GM21576 (cell line): ENCODE measurements around the gene TMEM212.
"Not testable (repeated sequence)": the region's sequence is repeated elsewhere in the genome, so short reads cannot be mapped to it uniquely, and the experiment has no call there.

Source experiments
- ATAC-seq: cut with Tn5 transposase; IDR thresholded peaks from one replicate; pipeline ENCODE4 v1.9.1; 2021; ENCODE audit warnings: mild to moderate bottlenecking, moderate library complexity; ENCODE audit not compliant: unreplicated experiment

TMEM212 gene

DNA sequence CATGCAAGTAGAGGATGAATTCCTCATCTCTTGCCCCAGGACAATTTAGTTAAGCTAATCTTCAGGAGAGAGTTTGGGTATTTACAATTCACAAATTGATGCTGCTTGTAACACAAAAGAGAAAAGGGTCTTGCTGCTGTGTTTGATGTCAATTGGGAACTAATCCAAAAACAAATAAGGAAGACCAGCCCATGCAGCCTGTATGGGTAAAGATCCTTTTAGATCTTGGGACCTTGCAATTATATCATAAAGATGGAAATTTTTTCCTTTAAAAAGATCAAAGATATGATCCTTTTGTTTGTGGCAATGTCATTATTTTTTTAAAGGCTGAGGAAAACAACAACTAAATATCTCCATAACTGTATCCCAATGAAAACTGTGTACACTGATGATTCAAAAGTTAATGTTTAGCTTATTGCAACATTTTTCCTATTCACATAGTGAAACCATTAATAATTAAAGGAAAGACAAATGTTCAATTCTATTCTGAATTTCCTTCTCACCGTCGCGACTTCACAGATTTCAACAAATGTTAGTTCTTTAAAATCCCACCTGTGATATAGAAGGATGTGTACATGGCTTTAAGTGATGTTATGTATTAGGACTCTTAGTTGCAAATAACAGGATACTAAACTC lies 40.2 kb downstream of the TMEM212 start:
- ATAC-seq = no peak

DNA sequence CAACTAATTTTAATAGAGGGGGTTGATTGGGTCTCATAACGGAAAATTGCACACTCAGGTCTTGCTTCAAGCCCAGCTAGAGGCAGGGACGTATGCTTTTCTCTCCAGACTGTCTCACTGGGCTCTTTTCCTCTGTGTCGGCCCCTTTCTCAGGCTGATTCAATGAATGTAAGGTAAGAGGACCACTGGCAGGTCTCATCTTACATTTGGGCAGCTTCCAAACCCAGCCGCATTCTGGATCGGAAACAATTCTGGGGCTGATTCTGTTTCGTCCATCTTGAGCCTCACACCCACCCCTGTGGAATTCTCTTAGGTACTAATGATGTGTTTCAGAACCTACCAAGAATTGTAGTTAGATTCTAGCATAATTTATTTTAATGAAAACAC lies 40.7 kb downstream of the TMEM212 start:
- ATAC-seq = no peak

DNA sequence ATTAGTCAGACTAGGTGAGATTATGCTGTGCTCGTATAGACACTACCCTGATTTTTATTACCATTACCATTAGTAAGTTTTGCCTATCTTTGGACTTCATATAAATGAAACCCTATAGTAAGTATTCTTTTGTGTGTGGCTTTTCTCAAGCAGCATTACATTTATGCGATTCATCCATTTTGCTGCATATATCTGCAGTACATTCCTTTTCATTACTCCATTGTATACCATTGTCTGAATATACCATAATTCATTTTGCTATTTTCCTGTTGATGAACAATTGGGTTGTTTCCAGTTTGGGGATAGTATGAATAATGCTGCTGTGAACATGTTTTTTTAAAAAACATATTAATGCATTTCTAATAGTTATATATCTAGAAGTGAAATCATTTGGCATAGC lies 45.3 kb downstream of the TMEM212 start:
- no peak for ATAC-seq

DNA sequence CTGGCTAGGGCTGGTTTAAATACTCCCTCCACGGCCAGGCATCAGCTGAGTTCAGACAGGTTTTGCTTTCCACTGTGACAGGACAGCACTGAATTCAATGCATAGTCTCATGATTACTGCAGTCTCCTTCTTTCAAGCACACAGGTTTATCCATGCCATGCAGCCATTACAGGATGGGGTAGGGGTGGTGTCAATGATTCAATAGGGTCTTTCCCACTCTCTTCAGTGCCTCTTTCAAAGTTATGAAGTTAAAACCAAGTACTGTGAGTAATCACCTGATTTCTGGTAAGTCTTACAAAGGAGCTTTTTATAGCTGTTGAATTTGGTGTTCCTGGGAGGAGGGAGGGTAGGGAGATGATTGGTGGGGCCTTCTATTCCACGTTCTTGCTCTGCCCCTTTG lies 47.2 kb downstream of the TMEM212 start:
- ATAC-seq = no peak

DNA sequence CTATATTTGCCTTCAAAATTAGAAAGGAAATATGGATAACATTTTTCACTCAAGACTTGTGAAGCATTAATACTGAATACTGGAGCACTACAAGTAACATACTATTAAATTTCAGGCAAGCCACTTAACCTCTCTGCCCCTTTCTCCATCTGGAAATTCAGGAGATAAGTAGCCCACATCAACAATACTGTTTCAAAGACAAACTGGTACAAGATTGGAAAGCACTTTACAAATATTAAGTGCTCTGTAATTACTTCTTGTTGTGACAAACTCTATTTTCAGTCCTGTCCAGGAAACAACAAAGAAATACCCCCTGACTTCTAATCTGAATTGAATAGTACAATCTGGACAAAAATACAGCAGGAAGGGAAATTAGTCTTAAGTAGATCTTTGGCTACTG lies 49.3 kb downstream of the TMEM212 start:
- ATAC-seq = no peak

DNA sequence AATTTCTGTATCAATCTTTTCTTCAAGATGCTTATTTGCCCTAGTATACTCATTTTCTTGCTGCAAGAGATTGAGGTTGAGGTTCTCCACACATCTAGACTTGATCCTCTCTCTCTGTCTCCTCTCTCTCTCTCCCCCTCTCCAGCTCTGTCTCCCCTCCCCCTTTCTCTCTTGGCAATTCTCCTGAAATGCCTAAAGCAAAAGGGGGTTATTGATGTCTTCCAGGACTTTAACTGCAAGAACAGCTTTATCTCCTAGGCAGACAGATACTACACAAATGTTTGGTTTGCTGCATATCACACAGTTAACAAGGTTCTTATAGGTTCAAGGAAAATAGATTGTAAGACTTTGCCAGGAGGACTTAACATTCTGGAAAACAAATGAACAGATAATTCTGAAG lies 52.1 kb downstream of the TMEM212 start:
- no peak for ATAC-seq

DNA sequence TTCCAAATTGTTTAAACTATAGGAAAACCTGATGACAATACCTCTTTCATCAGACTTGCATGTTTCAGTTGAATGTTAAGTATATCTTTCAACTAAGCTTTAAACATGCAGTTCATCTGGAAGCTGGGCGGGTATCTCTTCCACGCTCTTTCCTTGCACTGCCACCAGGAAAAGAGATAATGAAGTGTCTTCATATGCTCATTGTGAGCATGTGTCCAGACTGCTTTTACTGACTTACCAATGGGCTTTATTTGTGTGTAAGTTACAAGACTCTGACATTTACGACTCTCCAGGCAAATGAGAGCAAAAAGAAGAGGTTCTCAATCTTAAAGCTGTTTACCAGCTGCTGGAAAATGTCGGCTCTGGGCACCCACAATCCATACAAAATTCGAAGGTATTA lies 52.8 kb downstream of the TMEM212 start:
- ATAC-seq = no peak

DNA sequence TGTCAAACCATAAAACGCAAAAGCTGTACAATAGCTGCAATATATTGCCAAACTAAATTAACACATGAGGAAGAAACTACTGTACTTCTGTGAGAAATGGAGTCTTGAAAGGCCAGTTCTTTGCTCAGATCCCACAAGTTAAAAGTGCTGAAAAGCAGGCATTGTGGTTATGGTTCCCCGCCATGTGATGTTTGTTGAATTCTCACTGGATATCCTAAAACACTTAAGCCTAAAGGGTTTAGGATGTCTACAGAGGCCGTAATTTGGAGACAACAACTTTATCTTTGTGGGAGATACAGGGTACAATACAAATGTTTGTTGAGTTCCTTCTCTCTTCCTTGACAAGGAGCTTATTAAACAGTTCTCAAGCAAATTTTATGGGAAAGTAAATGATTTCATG lies 53.2 kb downstream of the TMEM212 start:
- no peak for ATAC-seq

DNA sequence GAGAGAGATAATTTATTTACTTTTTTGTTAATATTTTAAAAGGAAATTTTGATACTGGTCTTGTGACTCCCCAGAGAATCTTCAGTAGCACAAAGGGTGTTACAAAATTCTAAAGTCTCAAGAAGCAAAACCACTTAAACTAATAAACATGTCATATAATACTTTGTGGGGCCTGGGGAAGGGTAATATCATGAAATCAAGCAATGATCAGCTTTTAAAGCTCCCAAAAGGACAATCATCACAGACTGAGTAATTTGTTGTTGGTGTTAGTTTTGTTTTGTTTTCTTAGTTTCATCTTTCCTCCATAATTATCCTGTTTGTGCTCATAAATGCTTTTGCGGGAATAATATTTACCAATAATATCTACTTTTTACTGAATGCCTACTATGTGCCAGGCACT lies 55.0 kb downstream of the TMEM212 start:
- ATAC-seq = no peak

DNA sequence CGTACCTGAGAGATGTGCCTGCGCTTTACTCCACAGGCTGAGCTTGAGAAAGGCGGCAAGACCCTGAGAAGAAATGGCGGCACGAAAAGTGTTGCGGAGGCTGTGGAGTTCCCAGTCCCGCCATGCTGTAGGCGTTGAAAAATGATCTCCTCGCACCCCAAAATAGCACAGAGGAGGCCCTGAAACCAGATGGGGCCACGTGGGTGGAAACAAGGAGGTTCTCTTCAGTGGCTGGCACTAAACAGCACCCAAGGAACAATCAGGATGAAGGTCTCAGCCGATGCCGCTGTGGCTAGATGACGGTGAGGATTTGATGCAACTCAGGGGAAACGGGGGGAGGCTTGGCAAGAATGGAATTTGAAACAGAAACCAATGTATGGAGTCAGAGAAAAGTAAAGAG lies 57.3 kb downstream of the TMEM212 start:
- ATAC-seq = no peak

DNA sequence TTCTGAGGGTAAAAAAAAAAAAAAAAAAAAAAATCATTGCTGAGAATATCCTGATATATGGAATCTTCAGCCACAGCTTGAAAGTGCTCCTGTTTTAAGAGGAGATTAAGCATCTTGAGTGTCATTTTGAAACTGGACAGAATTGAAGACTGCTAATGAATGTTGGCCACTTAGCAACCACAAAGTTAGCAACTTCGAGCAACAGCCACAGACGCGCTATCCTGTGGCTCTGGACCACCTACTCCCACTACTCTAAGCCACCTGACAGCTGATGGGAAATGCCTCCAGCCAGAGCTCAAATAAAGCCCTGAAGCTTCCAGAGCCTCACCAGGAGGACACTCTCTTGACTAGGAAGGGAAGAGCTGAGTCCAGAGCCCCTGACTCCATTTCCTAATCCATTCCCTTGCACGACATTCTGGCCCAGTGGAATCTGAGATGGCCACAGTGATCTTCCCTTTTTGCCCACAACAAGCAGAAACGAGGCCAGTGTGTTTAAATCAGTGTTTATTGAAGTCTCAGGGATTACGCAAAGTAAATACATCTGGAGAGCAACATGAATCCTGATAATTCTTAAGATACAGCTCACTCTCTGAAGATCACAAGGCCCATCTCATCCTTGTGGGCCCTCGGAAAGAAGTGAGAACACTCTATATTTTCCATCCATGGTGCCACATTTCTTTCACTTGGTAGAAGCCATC lies 58.6 kb downstream of the TMEM212 start:
- no peak for ATAC-seq

DNA sequence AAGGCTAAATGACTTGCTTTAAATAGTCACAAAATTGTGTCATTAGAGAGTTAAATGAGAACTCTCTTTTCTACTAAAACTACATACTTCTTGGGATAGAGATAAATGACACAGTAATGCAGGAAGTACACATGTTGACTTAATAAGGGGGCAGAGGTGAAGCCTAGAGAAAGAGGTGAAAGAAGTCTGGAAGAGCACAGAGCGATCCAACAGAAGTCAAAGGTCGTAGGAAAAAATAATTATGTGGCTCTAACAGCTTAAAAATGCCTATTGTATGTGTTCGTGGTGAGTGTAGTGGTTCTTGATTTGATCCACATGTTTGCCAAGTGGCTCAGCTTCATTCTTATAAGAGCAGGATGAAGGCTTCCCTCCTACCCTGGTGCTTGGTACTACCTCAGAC lies 61.7 kb downstream of the TMEM212 start:
- no peak for ATAC-seq

DNA sequence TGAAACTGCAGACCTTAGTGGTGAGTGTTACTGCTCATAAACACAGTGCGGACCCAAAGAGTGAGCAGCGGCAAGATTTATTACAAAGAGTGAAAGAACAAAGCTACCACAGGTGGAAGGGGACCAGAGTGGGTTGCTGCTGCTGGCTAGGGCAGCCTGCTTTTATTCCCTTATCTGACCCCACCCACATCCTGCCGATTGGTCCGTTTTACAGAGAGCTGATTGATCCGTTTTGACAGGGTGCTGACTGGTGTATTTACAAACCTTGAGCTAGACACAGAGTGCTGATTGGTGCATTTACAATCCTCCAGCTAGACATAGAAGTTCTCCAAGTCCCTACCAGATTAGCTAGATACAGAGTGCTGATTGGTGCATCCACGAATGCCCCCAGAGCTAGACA lies 63.4 kb downstream of the TMEM212 start:
- ATAC-seq = not testable (repeated sequence)

DNA sequence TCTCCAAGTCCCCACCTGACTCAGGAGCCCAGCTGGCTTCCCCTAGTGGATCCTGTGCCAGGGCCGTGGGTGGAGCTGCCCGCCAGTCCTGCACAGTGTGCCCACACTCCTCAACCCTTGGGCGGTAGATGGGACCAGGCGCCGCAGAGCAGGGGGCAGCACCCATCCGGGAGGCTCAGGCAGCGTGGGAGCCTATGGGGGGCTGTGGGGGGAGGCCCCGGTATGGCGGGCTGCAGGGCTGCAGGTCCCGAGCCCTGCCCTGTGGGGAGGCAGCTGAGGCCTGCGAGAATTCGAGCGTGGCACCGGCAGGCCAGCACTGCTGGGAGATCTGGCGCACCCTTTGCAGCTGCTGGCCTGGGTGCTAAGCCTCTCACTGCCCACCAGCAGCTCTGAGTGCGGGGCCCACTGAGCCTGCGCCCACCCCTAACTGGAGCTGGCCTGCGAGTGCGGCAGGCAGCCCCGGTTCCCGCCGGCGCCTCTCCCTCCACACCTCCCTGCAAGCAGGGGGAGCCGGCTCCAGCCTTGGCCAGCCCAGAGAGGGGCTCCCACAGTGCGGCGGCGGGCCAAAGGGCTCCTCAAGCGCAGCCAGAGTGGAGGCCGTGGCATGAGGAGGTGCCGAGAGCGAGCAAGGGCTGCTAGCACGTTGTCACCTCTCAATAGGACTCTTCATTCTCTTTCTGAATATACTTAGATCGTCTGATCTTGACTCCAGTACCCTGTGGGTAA lies 64.0 kb downstream of the TMEM212 start:
- ATAC-seq = no peak

DNA sequence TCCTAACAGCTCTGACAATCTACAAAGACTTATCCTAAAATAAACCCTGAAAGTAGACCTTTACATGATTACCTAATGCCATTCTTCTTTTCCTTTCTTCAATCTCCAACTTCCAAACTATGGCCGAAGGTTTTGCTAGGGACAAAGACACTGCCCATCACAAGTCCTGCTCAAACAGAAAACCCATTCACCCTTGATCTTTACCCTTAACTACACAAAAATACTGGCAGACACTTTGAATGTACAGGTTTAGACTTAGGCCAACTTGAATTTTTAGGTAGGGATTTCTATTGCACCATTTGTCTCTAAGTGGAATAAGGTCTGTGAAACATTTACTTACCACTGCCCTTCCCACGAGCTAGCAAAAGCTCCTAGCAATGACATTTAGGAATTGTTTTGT lies 64.6 kb downstream of the TMEM212 start:
- no peak for ATAC-seq

DNA sequence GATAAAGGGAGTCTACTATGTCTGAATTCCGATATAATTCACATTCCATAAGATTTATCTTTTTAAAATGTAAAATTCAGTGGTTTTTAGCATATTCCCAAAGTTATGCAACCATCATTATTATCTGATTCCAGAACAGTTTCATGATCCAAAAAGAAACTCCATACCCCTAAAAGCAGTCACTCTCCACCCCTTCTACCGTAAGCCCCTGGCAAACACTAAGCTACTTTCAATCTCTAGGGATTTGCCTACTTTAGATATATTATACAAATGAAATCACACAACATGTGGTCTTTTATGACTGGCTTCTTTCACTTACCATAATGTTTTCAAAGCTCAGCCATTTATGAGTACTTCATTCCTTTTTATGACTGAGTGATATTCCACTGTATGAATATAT lies 65.6 kb downstream of the TMEM212 start:
- no peak for ATAC-seq
